GM23338 (cell line): ENCODE data around the gene INCA1. TPM values are rescaled to one million over a fixed set of nuclear protein-coding genes. Genes with fewer than 3 reads are reported as not detected.

ENCODE experiments used
- CTCF ChIP-seq, 2 experiments: fragments of 200-600 bp in 1 of 2; sonication (generic) in 1 of 2; conservative IDR thresholded peaks; 2 replicates each; pipeline versions ENCODE4 v1.5.1 to v1.6.1; 2016 to 2017; ENCODE audit warnings: antibody characterized with exemption in 2 of 2, low read depth in 2 of 2, mild to moderate bottlenecking in 2 of 2, moderate library complexity in 1 of 2
- ETS1 ChIP-seq: IDR thresholded peaks from 2 replicates; pipeline ENCODE4 v1.6.1; 2016; ENCODE audit warnings: antibody characterized with exemption
- ZNF462 ChIP-seq: fragments of 250-450 bp; sonication (Bioruptor Pico); IDR thresholded peaks from 2 replicates; pipeline ENCODE4 v1.5.0; 2020; ENCODE audit warnings: mild to moderate bottlenecking, moderate library complexity
- polyA plus RNA-seq: library from polyadenylated mRNA; unstranded; fragments of >200 nt; fragmentation: Nextera tagmentation; extraction: Ambion mirVana; gene quantifications from 2 replicates; pipeline ENCODE4 v1.2.1, GENCODE V29; 2016
- total RNA-seq: library from RNA; depleted of rRNA; stranded (reverse); fragments of >200 nt; shearing (Covaris generic); gene quantifications from 2 replicates; pipeline ENCODE4 v1.2.3, GENCODE V29; 2014

INCA1 gene
- total and polyA plus RNA-seq, 2 experiments from 2014 or later = 1.3 TPM; not detected in 1

GRCh38 chr17:4998732-4999429, 1.6 kb upstream of the INCA1 start (continued):
- TF ChIP-seq CTCF (conservative IDR thresholded peaks at IDR 0.05; ENCODE audit: low read depth in 2 of 2) = no peak
- no peak for TF ChIP-seq ZNF462 (CRISPR knock-in tag)
- TF ChIP-seq ETS1 = no peak
